Esophagus (tissue), 2 donors: ENCODE data around the gene KCNH3. TPM values are rescaled to one million over a fixed set of nuclear protein-coding genes. Genes with fewer than 3 reads are reported as not detected.

Experiments
- H3K27ac ChIP-seq, 2 donors: one replicate each; pipeline ENCODE4 v1.5.1; 2013; ENCODE audit warnings: low read depth in 2 of 2, mild to moderate bottlenecking in 2 of 2, inconsistent platforms in 1 of 2, low read length in 1 of 2, moderate library complexity in 1 of 2
- H3K27me3 ChIP-seq, 2 donors: one replicate each; pipeline ENCODE4 v1.6.1; 2013; ENCODE audit warnings: low read length in 2 of 2, control low read depth in 1 of 2, mild to moderate bottlenecking in 1 of 2; ENCODE audit not compliant: insufficient read depth in 2 of 2, control insufficient read depth in 1 of 2
- H3K36me3 ChIP-seq, 2 donors: one replicate each; pipeline ENCODE4 v1.6.1; 2013; ENCODE audit warnings: low read length in 1 of 2; ENCODE audit not compliant: control insufficient read depth in 2 of 2, insufficient read depth in 2 of 2
- H3K4me1 ChIP-seq, 2 donors: one replicate each; pipeline ENCODE4 v1.6.1; 2013; ENCODE audit warnings: low read length in 1 of 2; ENCODE audit not compliant: control insufficient read depth in 2 of 2, insufficient read depth in 2 of 2
- H3K4me3 ChIP-seq, 2 donors: one replicate each; pipeline ENCODE4 v1.5.1; 2013; ENCODE audit warnings: low read length in 2 of 2, mild to moderate bottlenecking in 2 of 2, low read depth in 1 of 2, moderate library complexity in 1 of 2
- H3K9me3 ChIP-seq, 2 donors: one replicate each; pipeline ENCODE4 v1.6.1; 2013; ENCODE audit warnings: mild to moderate bottlenecking in 2 of 2, low read depth in 1 of 2, low read length in 1 of 2, moderate library complexity in 1 of 2; ENCODE audit not compliant: control insufficient read depth in 2 of 2, insufficient read depth in 1 of 2
- WGBS, 2 donors: extraction: QIAGEN DNeasy Blood & Tissue Kit; methylation state at CpG; one replicate each; pipeline ENCODE4 v1.1.7; 2013; 5-methylcytosine and 5-hydroxymethylcytosine counted together
- polyA plus RNA-seq, 2 donors: library from polyadenylated mRNA; stranded (reverse); fragments of 200-250 nt; gene quantifications; one replicate each; pipeline ENCODE4 v1.2.3, GENCODE V29; 2013
- donor health status: healthy with polysubstance abuse.
- donor health status: Bipolar disorder and iron deficiency.

Gene KCNH3
- polyA plus RNA-seq, 2 donors, result 0.07 to 0.24 TPM

GRCh38 chr12:49557917-49558215 is 19.0 kb downstream of the KCNH3 start:
- H3K27ac ChIP-seq, result no peak overlapping the region
- H3K27me3 ChIP-seq, result no peaks in the 10 kb centered on the region
- WGBS, 2 donors, result 66 to 84% methylated on average over 7 of the region's 7 CpGs
- no peak overlapping the region for H3K4me3 ChIP-seq
- H3K9me3 ChIP-seq, result no peaks in the 10 kb centered on the region
- no peaks in the 10 kb centered on the region for H3K4me1 ChIP-seq
- H3K36me3 ChIP-seq, result peaks cover 18 to 52% of the 10 kb centered on the region in 2 donors

GRCh38 chr12:49558526-49558925 is 19.7 kb downstream of the KCNH3 start:
- Histone ChIP-seq H3K27me3 (no peaks in the 10 kb centered on the region), H3K36me3 (peaks cover 23 to 57% of the 10 kb centered on the region in 2 donors)
- WGBS, 2 donors, result 89 to 94% methylated on average over 13 of the region's 13 CpGs

GRCh38 chr12:49559011-49559675 is 20.3 kb downstream of the KCNH3 start:
- Histone ChIP-seq H3K4me3 (no peak overlapping the region), H3K36me3 (peaks cover 26 to 57% of the 10 kb centered on the region in 2 donors), H3K27me3 (no peaks in the 10 kb centered on the region), H3K4me1 (no peaks in the 10 kb centered on the region), H3K27ac (no peak overlapping the region), H3K9me3 (no peaks in the 10 kb centered on the region)
- WGBS, 2 donors, result 94 to 98% methylated on average over 17 of the region's 17 CpGs

More at GRCh38 chr12:49558526-49558925, 19.7 kb downstream of the KCNH3 start:
- H3K4me3 ChIP-seq, result no peak overlapping the region
- H3K4me1 ChIP-seq, result no peaks in the 10 kb centered on the region
- H3K9me3 ChIP-seq, result no peaks in the 10 kb centered on the region
- no peak overlapping the region for H3K27ac ChIP-seq

GRCh38 chr12:49560695-49561094 is 21.9 kb downstream of the KCNH3 start:
- H3K27me3 ChIP-seq, result no peaks in the 10 kb centered on the region
- no peak overlapping the region for H3K4me3 ChIP-seq
- WGBS, 2 donors, result 85 to 90% methylated on average over 7 of the region's 7 CpGs
- H3K36me3 ChIP-seq, result peaks cover 31 to 66% of the 10 kb centered on the region in 2 donors
- no peak overlapping the region for H3K27ac ChIP-seq
- H3K4me1 ChIP-seq, result no peaks in the 10 kb centered on the region
- H3K9me3 ChIP-seq, result no peaks in the 10 kb centered on the region

- Histone ChIP-seq H3K27me3 (no peaks in the 10 kb centered on the region), H3K4me1 (peaks cover 0 to 8% of the 10 kb centered on the region in 2 donors), H3K36me3 (peaks cover 28 to 57% of the 10 kb centered on the region in 2 donors), H3K9me3 (no peaks in the 10 kb centered on the region), H3K27ac (no peak overlapping the region), H3K4me3 (no peak overlapping the region)
- WGBS, 2 donors, result 82 to 83% methylated on average over 6 of the region's 6 CpGs
Observed at GRCh38 chr12:49562233-49562632, 23.4 kb downstream of the KCNH3 start.

- Histone ChIP-seq H3K27me3 (no peaks in the 10 kb centered on the region), H3K4me1 (peaks cover 0 to 8% of the 10 kb centered on the region in 2 donors), H3K36me3 (peaks cover 25 to 51% of the 10 kb centered on the region in 2 donors), H3K27ac (no peak overlapping the region), H3K9me3 (no peaks in the 10 kb centered on the region), H3K4me3 (no peak overlapping the region)
- WGBS, 2 donors, result 83 to 91% methylated on average over 6 of the region's 6 CpGs
Observed at GRCh38 chr12:49562831-49563230, 24.0 kb downstream of the KCNH3 start.

GRCh38 chr12:49563951-49564685 is 25.3 kb downstream of the KCNH3 start:
- Histone ChIP-seq H3K4me1 (peaks cover 0 to 8% of the 10 kb centered on the region in 2 donors), H3K36me3 (peaks cover 23 to 40% of the 10 kb centered on the region in 2 donors), H3K4me3 (no peak overlapping the region), H3K27ac (no peak overlapping the region), H3K9me3 (no peaks in the 10 kb centered on the region), H3K27me3 (no peaks in the 10 kb centered on the region)
- WGBS, 2 donors, result 89 to 94% methylated on average over 14 of the region's 14 CpGs

GRCh38 chr12:49564686-49565405 is 26.0 kb downstream of the KCNH3 start:
- Histone ChIP-seq H3K36me3 (peaks cover 18 to 32% of the 10 kb centered on the region in 2 donors), H3K27me3 (no peaks in the 10 kb centered on the region), H3K27ac (no peak overlapping the region), H3K4me1 (peaks cover 0 to 8% of the 10 kb centered on the region in 2 donors), H3K9me3 (no peaks in the 10 kb centered on the region), H3K4me3 (no peak overlapping the region)
- WGBS, 2 donors, result 77 to 79% methylated on average over 8 of the region's 8 CpGs

GRCh38 chr12:49565406-49566265 is 26.8 kb downstream of the KCNH3 start:
- 94 to 95% methylated on average over 12 of the region's 12 CpGs for WGBS, 2 donors
- no peak overlapping the region for H3K27ac ChIP-seq

More at GRCh38 chr12:49565406-49566265, 26.8 kb downstream of the KCNH3 start:
- Histone ChIP-seq H3K4me1 (peaks cover under 1 to 8% of the 10 kb centered on the region in 2 donors), H3K36me3 (peaks cover 15 to 27% of the 10 kb centered on the region in 2 donors), H3K4me3 (no peak overlapping the region), H3K9me3 (no peaks in the 10 kb centered on the region), H3K27me3 (no peaks in the 10 kb centered on the region)
